AG04450 (cell line): Measurements from ENCODE around the gene ACAD9. TPM values are rescaled to one million over a fixed set of nuclear protein-coding genes. Genes with fewer than 3 reads are reported as not detected.
"Not testable (repeated sequence)": the region's sequence is repeated elsewhere in the genome, so short reads cannot be mapped to it uniquely, and the experiment has no call there.

Experiments
- CTCF ChIA-PET: fragments of 300-600, 350-600 bp; formaldehyde crosslinking; extraction: SDS; loops from one replicate; lab custom pipeline; 2022; ENCODE audit warnings: antibody characterized with exemption, inconsistent platforms; lab: Charles Lee
- POLR2A ChIA-PET: fragments of 350-600 bp; formaldehyde crosslinking; extraction: SDS; loops from one replicate; lab custom pipeline; 2021; ENCODE audit warnings: antibody characterized with exemption, inconsistent platforms; lab: Yijun Ruan, JAX
- DNase-seq: peaks from one replicate; pipeline ENCODE4 v3.0.0-alpha.2; 2011; ENCODE audit warnings: low read depth, low spot score
- H3K27ac ChIP-seq: one replicate; pipeline ENCODE4 v1.5.1; 2012; ENCODE audit warnings: low read depth, low read length, control low read depth
- H3K27me3 ChIP-seq: one replicate; pipeline ENCODE4 v1.6.0; 2012; ENCODE audit warnings: low read length; ENCODE audit not compliant: control insufficient read depth, insufficient read depth
- H3K4me3 ChIP-seq: 2 replicates; pipeline ENCODE4 v1.5.1; 2011; ENCODE audit warnings: mild to moderate bottlenecking, low read depth, low read length, control low read depth
- H3K9me3 ChIP-seq: 2 replicates; pipeline ENCODE4 v1.5.1; 2012; ENCODE audit warnings: low read length; ENCODE audit not compliant: control insufficient read depth, insufficient read depth
- CTCF ChIP-seq: IDR thresholded peaks from 2 replicates; pipeline ENCODE4 v1.5.1; 2011; ENCODE audit warnings: low read depth, low read length, control low read depth, inconsistent platforms
- polyA plus RNA-seq: library from polyadenylated mRNA; depleted of rRNA; stranded (reverse); fragments of >200 nt; gene quantifications from 2 replicates; pipeline ENCODE4 v1.2.3, GENCODE V29; 2011

Gene ACAD9
- polyA plus RNA-seq, 1 experiment = 31.0 TPM

GRCh38 chr3:128914966-128915645, 35.7 kb downstream of the ACAD9 start:
- Histone ChIP-seq H3K27ac (no peak overlapping the region), H3K4me3 (no peak overlapping the region), H3K27me3 (no peaks in the 10 kb centered on the region), H3K9me3 (no peaks in the 10 kb centered on the region)
- TF ChIP-seq CTCF = no peak
- CTCF ChIA-PET = interaction anchor here (1.3 kb wide), 1 partner anchor 298 kb away, joined by 6 read pairs; no protein-coding TSS in a partner anchor
- POLR2A ChIA-PET = interaction anchor here (0.6 kb wide), 1 partner anchor 32 kb away, joined by 3 read pairs; no protein-coding TSS in a partner anchor
- DNase-seq = no peak

- POLR2A ChIA-PET = interaction anchor here (0.6 kb wide), 1 partner anchor 17 kb away, joined by 3 read pairs; no protein-coding TSS in a partner anchor
- CTCF ChIA-PET = no interaction called here
- 0 out of 2 replicates have a peak, but pooled peaks have one; percentile 8 for TF ChIP-seq CTCF
These were observed 37.9 kb downstream of the ACAD9 start for GRCh38 chr3:128917291-128917690.

GRCh38 chr3:128919988-128920387, 40.6 kb downstream of the ACAD9 start:
- no peak overlapping the region for H3K27ac ChIP-seq
- peaks cover 27% of the 10 kb centered on the region for H3K9me3 ChIP-seq
- H3K27me3 ChIP-seq = no peaks in the 10 kb centered on the region
- DNase-seq = no peak
- no peak overlapping the region for H3K4me3 ChIP-seq
- ChIA-PET CTCF (no interaction called here), POLR2A (no interaction called here)
- no peak for TF ChIP-seq CTCF

More at GRCh38 chr3:128917291-128917690, 37.9 kb downstream of the ACAD9 start:
- H3K27me3 ChIP-seq = no peaks in the 10 kb centered on the region
- no peak for DNase-seq
- no peak overlapping the region for H3K27ac ChIP-seq
- peaks cover 10% of the 10 kb centered on the region for H3K9me3 ChIP-seq
- H3K4me3 ChIP-seq = no peak overlapping the region

GRCh38 chr3:128922804-128923459, 43.5 kb downstream of the ACAD9 start:
- H3K27me3 ChIP-seq = peaks cover 2% of the 10 kb centered on the region
- CTCF ChIA-PET = no interaction called here
- TF ChIP-seq CTCF = no peak
- no peak overlapping the region for H3K27ac ChIP-seq
- H3K9me3 ChIP-seq = peaks cover 35% of the 10 kb centered on the region
- POLR2A ChIA-PET = interaction anchor here (1.2 kb wide), 1 partner anchor 10 kb away, joined by 3 read pairs; no protein-coding TSS in a partner anchor
- no peak overlapping the region for H3K4me3 ChIP-seq
- no peak for DNase-seq

GRCh38 chr3:128923576-128923975, 44.2 kb downstream of the ACAD9 start:
- ChIA-PET CTCF (no interaction called here), POLR2A (no interaction called here)
- no peak overlapping the region for H3K4me3 ChIP-seq
- H3K27ac ChIP-seq = no peak overlapping the region
- peaks cover 2% of the 10 kb centered on the region for H3K27me3 ChIP-seq
- peaks cover 35% of the 10 kb centered on the region for H3K9me3 ChIP-seq
- DNase-seq = no peak
- no peak for TF ChIP-seq CTCF

- CTCF ChIA-PET, H3K27me3 ChIP-seq, POLR2A ChIA-PET: not testable (repeated sequence)
These were observed 44.6 kb downstream of the ACAD9 start for GRCh38 chr3:128923986-128924385.

More at GRCh38 chr3:128923986-128924385, 44.6 kb downstream of the ACAD9 start:
- not testable (repeated sequence) for H3K27ac ChIP-seq, DNase-seq, H3K4me3 ChIP-seq
- peaks cover 35% of the 10 kb centered on the region for H3K9me3 ChIP-seq
